ENCODE data around the gene RHOBTB3. TPM values are rescaled to one million over a fixed set of nuclear protein-coding genes. Genes with fewer than 3 reads are reported as not detected.

RHOBTB3 gene
- total RNA-seq, 1 experiment from 2014 or later, result 6.8 TPM

GRCh38 chr5:95838001-95838520 is 106.9 kb downstream of the RHOBTB3 start:
- Histone ChIP-seq H2AK5ac (ENCODE audit: insufficient read length, low read length) (no peak overlapping the region), H2BK20ac (ENCODE audit: low read depth, low read length, poor library complexity, severe bottlenecking) (no peak overlapping the region), H2BK12ac (ENCODE audit: insufficient read length, low read depth, low read length) (no peak overlapping the region), H3K9me3 (ENCODE audit: control insufficient read depth, low read depth, low read length) (no peaks in the 10 kb centered on the region), H4K8ac (replicated peaks; ENCODE audit: insufficient read length, low read depth, low read length) (no peak overlapping the region), H3K27ac (ENCODE audit: insufficient read length, low read depth, low read length) (no peak overlapping the region), H3T11ph (ENCODE audit: low read length) (no peak overlapping the region), H2BK5ac (ENCODE audit: insufficient read length, low read length) (no peak overlapping the region), H4K91ac (ENCODE audit: insufficient read length, low read depth, low read length) (no peak overlapping the region), H4K5ac (ENCODE audit: insufficient read length, low read depth, low read length) (no peak overlapping the region), H2AFZ (ENCODE audit: low read length) (no peak overlapping the region), H2BK120ac (ENCODE audit: low read depth, low read length, poor library complexity, severe bottlenecking) (no peak overlapping the region), H4K20me1 (ENCODE audit: control insufficient read depth, insufficient read depth, insufficient read length) (no peaks in the 10 kb centered on the region), H3K14ac (ENCODE audit: insufficient read depth, low read length) (no peak overlapping the region), H2BK15ac (ENCODE audit: low read depth, low read length) (no peak overlapping the region), H3K23me2 (ENCODE audit: insufficient read length, low read depth, low read length, poor library complexity, severe bottlenecking) (no peaks in the 10 kb centered on the region), H3K27me3 (ENCODE audit: insufficient read depth, low read length) (no peaks in the 10 kb centered on the region), H3K23ac (ENCODE audit: insufficient read length, low read depth, low read length) (no peak overlapping the region), H3K4ac (ENCODE audit: low read depth, low read length) (no peak overlapping the region), H3K9ac (ENCODE audit: extremely low read depth, insufficient read length, low read length) (no peak overlapping the region), H3K18ac (ENCODE audit: insufficient read length, low read depth, low read length) (no peak overlapping the region), H3K79me2 (ENCODE audit: insufficient read depth, low read length) (no peaks in the 10 kb centered on the region), H3K4me1 (ENCODE audit: insufficient read depth, low read length) (no peaks in the 10 kb centered on the region), H3K4me2 (ENCODE audit: insufficient read depth, insufficient read length, low read length) (no peak overlapping the region), H3K79me1 (ENCODE audit: insufficient read depth, low read depth, low read length, poor library complexity, severe bottlenecking) (no peaks in the 10 kb centered on the region), H3K56ac (ENCODE audit: insufficient read length, low read depth, low read length) (no peak overlapping the region)
- Mint-ChIP-seq H3K9me3 (no peaks in the 10 kb centered on the region), H3K27me3 (ENCODE audit: low read depth) (peaks cover 5% of the 10 kb centered on the region; the same call in 1 of the 2 replicates), H3K27ac (no peak overlapping the region), H3K4me3 (no peak overlapping the region), H3K36me3 (ENCODE audit: insufficient read depth in 1 of 3, low read depth in 3 of 3) (no peaks in the 10 kb centered on the region), H3K4me1 (peaks cover 7 to 8% of the 10 kb centered on the region in 2 experiments)
- no peak for DNase-seq
- no CpG with 5 or more reads among the region's 8 CpGs for WGBS (ENCODE audit: extremely low coverage, insufficient read length, low lambda C conversion rate)
- no peak for TF ChIP-seq CTCF (conservative IDR thresholded peaks at IDR 0.05)
